ENCODE measurements around the gene DUOXA2. TPM values are rescaled to one million over a fixed set of nuclear protein-coding genes. Genes with fewer than 3 reads are reported as not detected.
A peak's percentile ranks its signal among the peaks of the same experiment; 100 is the strongest.
"Not testable (repeated sequence)": the region's sequence is repeated elsewhere in the genome, so short reads cannot be mapped to it uniquely, and the experiment has no call there.

Gene DUOXA2
- total RNA-seq, 2 experiments from 2014 or later = not detected

DNA sequence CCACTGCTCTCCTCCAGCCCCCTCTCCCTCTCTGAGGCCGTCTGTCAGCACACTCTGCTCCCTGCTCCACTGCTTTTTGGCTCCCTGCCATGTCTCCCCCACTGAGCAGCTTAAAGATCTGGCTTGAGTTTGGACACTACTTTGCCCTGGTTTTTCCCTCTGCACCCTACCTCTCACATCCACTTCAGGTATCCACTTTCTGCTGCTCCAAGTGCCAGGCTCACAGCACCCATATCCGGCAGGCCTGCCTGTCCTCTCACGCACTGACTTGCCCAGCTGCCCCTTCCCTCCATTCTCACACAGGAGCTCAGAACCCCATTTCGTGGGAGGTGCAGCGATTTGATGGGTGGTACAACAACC, 19.4 kb downstream of the DUOXA2 start:
- ChIA-PET CTCF (interaction anchor here (1.1 to 1.7 kb wide), 2 partner anchors 15 to 35 kb away, joined by 4 to 7 read pairs; no protein-coding TSS in a partner anchor), POLR2A (no interaction called here)
- ATAC-seq (no peak), DNase-seq (no peak)
- no peak overlapping the region for H3K27ac Mint-ChIP-seq
- H3K9me3 Mint-ChIP-seq (ENCODE audit: insufficient read depth) = no peaks in the 10 kb centered on the region
- H3K27me3 Mint-ChIP-seq (ENCODE audit: low read depth) = peaks cover 58% of the 10 kb centered on the region
- no peaks in the 10 kb centered on the region for H3K36me3 Mint-ChIP-seq (ENCODE audit: low read depth)
- no peak overlapping the region for H3K4me3 Mint-ChIP-seq
- H3K4me1 Mint-ChIP-seq (ENCODE audit: low read depth) = peaks cover 7% of the 10 kb centered on the region

DNA sequence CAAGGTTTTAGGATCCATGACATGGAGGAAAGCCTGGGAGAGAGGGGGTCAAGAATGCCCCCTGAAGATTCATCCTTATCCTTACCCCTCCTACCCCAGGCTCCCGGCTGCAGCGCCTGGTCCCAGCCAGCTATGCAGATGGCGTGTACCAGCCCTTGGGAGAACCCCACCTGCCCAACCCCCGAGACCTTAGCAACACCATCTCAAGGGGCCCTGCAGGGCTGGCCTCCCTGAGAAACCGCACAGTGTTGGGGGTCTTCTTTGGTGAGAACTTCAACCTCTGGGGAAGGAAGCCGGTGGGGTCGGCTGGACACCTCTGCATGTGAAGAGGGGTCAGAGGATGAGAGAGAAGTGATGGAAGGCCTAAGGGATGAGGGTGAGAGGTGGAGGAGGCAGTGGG, 19.9 kb downstream of the DUOXA2 start:
- DNase-seq (no peak), ATAC-seq (no peak)
- Mint-ChIP-seq H3K4me1 (ENCODE audit: low read depth) (peaks cover 7% of the 10 kb centered on the region), H3K9me3 (ENCODE audit: insufficient read depth) (no peaks in the 10 kb centered on the region), H3K4me3 (no peak overlapping the region), H3K36me3 (ENCODE audit: low read depth) (no peaks in the 10 kb centered on the region), H3K27me3 (ENCODE audit: low read depth) (peaks cover 53% of the 10 kb centered on the region), H3K27ac (no peak overlapping the region)
- CTCF ChIA-PET = interaction anchor here (1.1 to 1.7 kb wide), 2 partner anchors 16 to 34 kb away, joined by 4 to 7 read pairs; no protein-coding TSS in a partner anchor
- POLR2A ChIA-PET = no interaction called here

DNA sequence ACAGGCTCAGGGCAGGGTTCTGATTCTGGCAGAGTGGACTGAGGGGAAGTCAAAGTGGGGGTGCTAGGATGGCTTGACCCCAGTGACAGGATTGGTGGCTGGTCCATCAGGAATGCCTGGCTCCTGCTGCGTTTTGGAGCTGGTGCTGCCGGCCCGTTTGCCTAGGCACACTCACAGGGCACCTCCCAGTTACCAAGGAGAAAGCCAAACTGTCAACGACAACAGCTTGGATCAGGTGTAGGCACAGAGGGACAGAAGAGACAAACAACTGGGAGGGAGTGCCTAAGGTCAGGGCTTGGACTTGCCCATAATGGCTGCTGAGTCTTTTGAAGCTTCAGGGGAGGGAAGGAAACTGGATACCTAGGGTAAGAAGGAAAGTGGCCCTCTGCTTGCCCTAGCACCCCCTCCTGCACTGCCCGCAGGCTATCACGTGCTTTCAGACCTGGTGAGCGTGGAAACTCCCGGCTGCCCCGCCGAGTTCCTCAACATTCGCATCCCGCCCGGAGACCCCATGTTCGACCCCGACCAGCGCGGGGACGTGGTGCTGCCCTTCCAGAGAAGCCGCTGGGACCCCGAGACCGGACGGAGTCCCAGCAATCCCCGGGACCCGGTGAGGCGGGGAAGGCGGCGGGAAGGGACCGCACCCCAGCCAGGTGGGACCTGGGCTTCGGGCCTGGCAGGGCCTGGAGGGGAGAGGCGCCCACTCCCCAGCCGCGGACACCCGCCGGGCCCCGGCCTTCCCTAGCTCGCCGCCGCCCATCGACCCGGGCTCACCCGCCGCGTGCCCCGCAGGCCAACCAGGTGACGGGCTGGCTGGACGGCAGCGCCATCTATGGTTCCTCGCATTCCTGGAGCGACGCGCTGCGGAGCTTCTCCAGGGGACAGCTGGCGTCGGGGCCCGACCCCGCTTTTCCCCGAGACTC, 20.8 kb downstream of the DUOXA2 start:
- ATAC-seq = peak; percentile 37
- Mint-ChIP-seq H3K27ac (no peak overlapping the region), H3K27me3 (ENCODE audit: low read depth) (peaks cover 49% of the 10 kb centered on the region), H3K4me3 (peak overlapping the region; percentile 13), H3K9me3 (ENCODE audit: insufficient read depth) (no peaks in the 10 kb centered on the region), H3K36me3 (ENCODE audit: low read depth) (no peaks in the 10 kb centered on the region), H3K4me1 (ENCODE audit: low read depth) (peaks cover 7% of the 10 kb centered on the region)
- POLR2A ChIA-PET = no interaction called here
- CTCF ChIA-PET = interaction anchor here (1.1 to 1.7 kb wide), 2 partner anchors 8 to 33 kb away, joined by 3 to 4 read pairs; no protein-coding TSS in a partner anchor
- DNase-seq = no peak

DNA sequence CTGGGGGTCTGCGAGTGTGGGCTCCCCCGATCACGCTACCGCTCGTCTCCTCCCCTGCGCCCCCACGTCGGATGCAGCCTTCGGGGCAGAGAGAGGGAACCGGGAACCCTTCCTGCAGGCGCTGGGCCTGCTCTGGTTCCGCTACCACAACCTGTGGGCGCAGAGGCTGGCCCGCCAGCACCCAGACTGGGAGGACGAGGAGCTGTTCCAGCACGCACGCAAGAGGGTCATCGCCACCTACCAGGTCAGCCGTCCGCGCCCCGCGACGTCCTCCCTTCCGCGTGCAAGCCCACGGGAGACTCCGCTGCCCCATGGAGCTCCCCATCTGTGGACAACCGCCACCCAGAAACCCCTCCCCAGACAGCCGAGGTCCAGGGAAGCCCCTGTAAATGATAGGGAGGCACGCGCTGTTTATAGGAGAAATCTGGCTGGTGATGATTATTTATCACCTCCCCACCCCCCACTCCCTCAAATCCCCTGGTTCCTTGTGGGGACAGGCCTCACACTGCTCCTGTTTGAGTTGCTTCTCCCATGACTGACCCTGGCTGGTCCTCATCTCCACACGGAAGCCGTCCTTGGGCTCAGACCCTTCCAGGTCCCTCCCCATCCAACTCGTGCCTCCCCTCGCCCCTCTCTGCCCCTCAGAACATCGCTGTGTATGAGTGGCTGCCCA, 21.7 kb downstream of the DUOXA2 start:
- ATAC-seq; POLR2A ChIA-PET; H3K4me1 Mint-ChIP-seq (ENCODE audit: low read depth); H3K9me3 Mint-ChIP-seq (ENCODE audit: insufficient read depth); H3K36me3 Mint-ChIP-seq (ENCODE audit: low read depth); DNase-seq; H3K27ac Mint-ChIP-seq; H3K4me3 Mint-ChIP-seq: not testable (repeated sequence)
- CTCF ChIA-PET = interaction anchor here (1.1 kb wide), 1 partner anchor 9 kb away, joined by 3 read pairs; no protein-coding TSS in a partner anchor
- H3K27me3 Mint-ChIP-seq (ENCODE audit: low read depth) = peaks cover 42% of the 10 kb centered on the region

DNA sequence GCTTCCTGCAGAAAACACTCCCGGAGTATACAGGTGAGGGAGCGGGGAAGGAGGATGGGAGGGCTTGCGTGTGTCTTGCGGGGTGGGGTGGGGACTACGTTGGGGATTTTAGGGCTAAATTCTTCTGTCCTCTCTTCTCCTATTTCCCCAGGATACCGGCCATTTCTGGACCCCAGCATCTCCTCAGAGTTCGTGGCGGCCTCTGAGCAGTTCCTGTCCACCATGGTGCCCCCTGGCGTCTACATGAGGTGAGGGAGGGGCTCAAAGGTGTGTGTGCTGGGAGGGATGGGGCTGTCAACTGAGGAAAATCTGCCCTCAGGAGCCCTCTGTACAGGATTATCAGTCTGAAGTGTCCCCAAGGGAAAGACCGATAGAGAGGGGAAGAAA, 22.2 kb downstream of the DUOXA2 start:
- H3K4me3 Mint-ChIP-seq = no peak overlapping the region
- H3K27me3 Mint-ChIP-seq (ENCODE audit: low read depth) = peaks cover 38% of the 10 kb centered on the region
- POLR2A ChIA-PET = no interaction called here
- CTCF ChIA-PET = no interaction called here
- H3K4me1 Mint-ChIP-seq (ENCODE audit: low read depth) = peaks cover 7% of the 10 kb centered on the region
- H3K27ac Mint-ChIP-seq = no peak overlapping the region
- no peak for ATAC-seq
- no peaks in the 10 kb centered on the region for H3K36me3 Mint-ChIP-seq (ENCODE audit: low read depth)
- H3K9me3 Mint-ChIP-seq (ENCODE audit: insufficient read depth) = no peaks in the 10 kb centered on the region
- no peak for DNase-seq

DNA sequence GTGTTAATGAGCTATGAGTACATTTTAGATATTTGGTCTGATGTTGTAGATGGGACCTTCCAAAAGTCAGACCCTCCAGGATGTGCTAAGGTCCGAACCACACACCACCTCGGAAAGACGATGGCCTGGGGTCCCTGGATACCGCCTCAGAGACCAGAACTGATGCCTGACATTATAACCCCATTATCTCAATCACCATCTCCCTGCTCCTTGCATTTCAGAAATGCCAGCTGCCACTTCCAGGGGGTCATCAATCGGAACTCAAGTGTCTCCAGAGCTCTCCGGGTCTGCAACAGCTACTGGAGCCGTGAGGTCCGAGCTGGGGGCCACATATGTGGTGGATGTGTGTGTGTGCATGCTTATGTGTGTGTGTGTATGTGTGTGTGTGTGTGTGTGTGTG, 23.6 kb downstream of the DUOXA2 start:
- DNase-seq (no peak), ATAC-seq (no peak)
- ChIA-PET POLR2A (no interaction called here), CTCF (interaction anchor here (2.2 kb wide), 1 partner anchor 20 kb away, joined by 12 read pairs; no protein-coding TSS in a partner anchor)
- Mint-ChIP-seq H3K27me3 (ENCODE audit: low read depth) (peaks cover 31% of the 10 kb centered on the region), H3K36me3 (ENCODE audit: low read depth) (no peaks in the 10 kb centered on the region), H3K4me1 (ENCODE audit: low read depth) (peaks cover 7% of the 10 kb centered on the region), H3K4me3 (no peak overlapping the region), H3K9me3 (ENCODE audit: insufficient read depth) (no peaks in the 10 kb centered on the region), H3K27ac (no peak overlapping the region)

DNA sequence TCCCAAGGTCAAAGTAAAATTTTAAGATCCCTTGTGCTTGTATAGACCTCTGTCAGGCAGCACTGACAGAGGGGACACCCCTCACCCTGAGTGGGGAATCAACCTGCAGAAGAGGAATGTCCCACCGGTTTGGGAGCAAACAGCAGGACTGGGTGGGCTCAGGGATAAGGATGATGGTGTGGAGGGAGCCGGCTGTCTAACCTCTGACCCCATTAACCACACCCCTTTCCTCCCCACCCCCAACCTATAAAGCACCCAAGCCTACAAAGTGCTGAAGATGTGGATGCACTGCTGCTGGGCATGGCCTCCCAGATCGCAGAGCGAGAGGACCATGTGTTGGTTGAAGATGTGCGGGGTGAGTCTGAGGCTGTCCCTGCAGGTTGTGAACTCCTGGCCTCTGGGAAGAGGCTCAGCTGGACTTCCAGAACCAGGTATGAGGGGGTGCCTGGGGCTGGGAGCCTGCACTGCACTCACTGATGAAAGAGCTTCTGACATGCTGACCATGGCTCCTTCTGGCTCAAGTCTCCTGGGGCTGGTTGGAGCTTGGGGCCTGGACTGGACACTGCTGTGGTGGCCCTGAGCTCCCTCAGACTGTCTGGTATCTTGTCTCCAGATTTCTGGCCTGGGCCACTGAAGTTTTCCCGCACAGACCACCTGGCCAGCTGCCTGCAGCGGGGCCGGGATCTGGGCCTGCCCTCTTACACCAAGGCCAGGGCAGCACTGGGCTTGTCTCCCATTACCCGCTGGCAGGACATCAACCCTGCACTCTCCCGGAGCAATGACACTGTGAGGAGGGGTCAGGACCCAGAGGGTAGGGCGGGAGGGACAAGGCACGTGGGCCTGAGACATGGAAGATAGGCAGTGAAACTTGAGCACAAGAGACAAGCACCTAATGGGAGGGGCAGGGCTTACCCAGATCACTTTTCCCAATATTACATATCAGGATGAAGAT, 25.0 kb downstream of the DUOXA2 start:
- Mint-ChIP-seq H3K9me3 (ENCODE audit: insufficient read depth) (no peaks in the 10 kb centered on the region), H3K4me3 (no peak overlapping the region), H3K36me3 (ENCODE audit: low read depth) (no peaks in the 10 kb centered on the region), H3K4me1 (ENCODE audit: low read depth) (peaks cover 7% of the 10 kb centered on the region), H3K27ac (no peak overlapping the region), H3K27me3 (ENCODE audit: low read depth) (peaks cover 18% of the 10 kb centered on the region)
- POLR2A ChIA-PET = no interaction called here
- no peak for DNase-seq
- no peak for ATAC-seq
- CTCF ChIA-PET = interaction anchor here (1.1 to 2.2 kb wide), 3 partner anchors 21 to 59 kb away, joined by 3 to 12 read pairs (median 6); no protein-coding TSS in a partner anchor

DNA sequence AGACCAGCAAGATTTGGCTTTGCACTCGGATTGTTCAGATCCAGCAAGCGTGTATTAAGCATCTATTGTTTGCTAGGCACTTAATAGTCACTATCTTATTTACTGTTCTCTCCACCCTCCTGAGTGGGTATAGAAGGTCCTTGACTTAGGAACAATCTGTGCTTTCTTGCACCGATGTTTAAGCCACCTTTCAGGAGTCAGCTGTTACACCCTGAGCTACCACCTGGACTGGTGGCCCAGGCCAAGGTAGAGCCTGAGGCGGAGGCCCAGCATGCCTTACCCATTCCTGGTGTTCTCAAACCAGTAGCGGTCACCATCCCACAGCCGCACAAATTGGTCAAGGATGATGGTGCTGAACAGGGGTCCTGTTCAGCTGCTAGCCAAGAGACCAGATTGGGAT, 25.6 kb downstream of the DUOXA2 start:
- no peak overlapping the region for H3K27ac Mint-ChIP-seq
- no peak overlapping the region for H3K4me3 Mint-ChIP-seq
- DNase-seq = no peak
- CTCF ChIA-PET = interaction anchor here (1.1 to 2.3 kb wide), 3 partner anchors 13 to 58 kb away, joined by 3 to 6 read pairs (median 6); no protein-coding TSS in a partner anchor
- POLR2A ChIA-PET = no interaction called here
- H3K27me3 Mint-ChIP-seq (ENCODE audit: low read depth) = peaks cover 11% of the 10 kb centered on the region
- H3K4me1 Mint-ChIP-seq (ENCODE audit: low read depth) = peaks cover 4% of the 10 kb centered on the region
- no peaks in the 10 kb centered on the region for H3K36me3 Mint-ChIP-seq (ENCODE audit: low read depth)
- H3K9me3 Mint-ChIP-seq (ENCODE audit: insufficient read depth) = no peaks in the 10 kb centered on the region
- no peak for ATAC-seq

DNA sequence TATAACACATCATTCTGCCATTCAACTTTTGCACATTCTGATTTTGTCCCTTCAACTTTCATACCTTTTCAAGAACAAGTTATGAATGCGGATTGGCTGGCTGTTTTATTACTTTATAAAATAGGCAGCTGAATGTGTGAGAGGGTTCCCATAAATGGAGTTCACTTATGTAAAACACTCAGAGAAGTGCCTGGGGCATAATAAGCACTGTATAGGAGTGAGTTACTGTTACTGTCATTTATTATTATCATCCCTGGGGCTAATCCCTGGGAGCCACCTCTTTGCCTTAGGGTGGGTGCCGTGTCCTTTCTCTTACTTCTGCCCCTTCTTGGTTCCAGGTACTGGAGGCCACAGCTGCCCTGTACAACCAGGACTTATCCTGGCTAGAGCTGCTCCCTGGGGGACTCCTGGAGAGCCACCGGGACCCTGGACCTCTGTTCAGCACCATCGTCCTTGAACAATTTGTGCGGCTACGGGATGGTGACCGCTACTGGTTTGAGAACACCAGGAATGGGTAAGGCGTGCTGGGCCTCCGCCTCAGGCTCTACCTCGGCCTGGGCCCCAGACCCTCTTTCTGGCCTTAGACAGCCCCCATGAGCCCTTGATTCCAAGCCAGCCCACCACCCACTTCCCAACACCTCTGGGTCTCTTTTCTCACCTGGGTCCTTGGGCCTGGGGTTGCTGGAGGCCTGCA, 26.6 kb downstream of the DUOXA2 start:
- no peaks in the 10 kb centered on the region for H3K9me3 Mint-ChIP-seq (ENCODE audit: insufficient read depth)
- no peak overlapping the region for H3K27ac Mint-ChIP-seq

DNA sequence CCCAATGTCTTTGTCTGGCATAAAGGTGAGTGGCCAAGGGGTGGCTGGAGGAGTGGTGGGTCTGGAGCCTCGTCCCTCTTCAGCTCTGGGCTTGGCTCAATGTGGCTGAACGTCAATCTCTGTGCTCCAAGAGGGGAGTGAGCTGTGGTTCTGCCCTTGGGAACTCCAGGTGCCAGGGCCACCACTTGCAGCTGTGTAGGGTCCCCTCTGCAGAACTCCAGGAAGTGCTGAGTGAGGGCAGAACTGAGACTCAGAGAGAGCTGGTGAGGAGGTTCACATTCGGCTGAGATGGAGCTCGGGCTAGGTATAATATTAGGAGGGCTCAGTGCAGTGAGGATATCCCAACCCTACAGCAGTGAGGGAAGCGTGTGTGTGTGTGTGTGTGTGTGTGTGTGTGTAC, 27.3 kb downstream of the DUOXA2 start:
- ChIA-PET POLR2A (no interaction called here), CTCF (interaction anchor here (2.3 kb wide), 1 partner anchor 15 kb away, joined by 6 read pairs; no protein-coding TSS in a partner anchor)
- Mint-ChIP-seq H3K36me3 (ENCODE audit: low read depth) (no peaks in the 10 kb centered on the region), H3K27ac (no peak overlapping the region), H3K9me3 (ENCODE audit: insufficient read depth) (no peaks in the 10 kb centered on the region), H3K4me3 (no peak overlapping the region), H3K4me1 (ENCODE audit: low read depth) (no peaks in the 10 kb centered on the region), H3K27me3 (ENCODE audit: low read depth) (peaks cover 4% of the 10 kb centered on the region)
- ATAC-seq (no peak), DNase-seq (no peak)

More for the DNA sequence above, 26.6 kb downstream of the DUOXA2 start:
- POLR2A ChIA-PET = no interaction called here
- Mint-ChIP-seq H3K36me3 (ENCODE audit: low read depth) (no peaks in the 10 kb centered on the region), H3K27me3 (ENCODE audit: low read depth) (peaks cover 8% of the 10 kb centered on the region), H3K4me1 (ENCODE audit: low read depth) (peaks cover 2% of the 10 kb centered on the region), H3K4me3 (no peak overlapping the region)
- ATAC-seq (no peak), DNase-seq (no peak)
- CTCF ChIA-PET = interaction anchor here (1.5 to 2.3 kb wide), 2 partner anchors 14 to 23 kb away, joined by 6 read pairs; no protein-coding TSS in a partner anchor

DNA sequence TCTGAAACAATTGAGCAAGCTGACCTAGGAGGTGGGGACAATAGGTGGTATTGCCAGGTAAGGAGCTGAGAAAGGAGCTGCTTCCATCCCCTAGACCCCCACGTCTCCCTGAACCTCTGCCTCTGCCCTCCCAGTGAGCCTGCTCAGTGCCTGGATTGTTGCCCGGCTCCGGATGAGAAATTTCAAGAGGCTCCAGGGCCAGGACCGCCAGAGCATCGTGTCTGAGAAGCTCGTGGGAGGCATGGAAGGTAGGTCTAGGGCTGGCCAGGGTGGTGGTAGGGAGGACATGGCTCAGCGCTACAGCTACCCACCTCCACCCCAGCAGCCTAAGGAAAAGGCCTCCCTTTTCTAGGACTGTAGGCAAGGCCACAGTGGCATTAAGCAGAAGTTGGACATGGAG, 28.9 kb downstream of the DUOXA2 start:
- H3K36me3 Mint-ChIP-seq (ENCODE audit: low read depth) = no peaks in the 10 kb centered on the region
- ChIA-PET POLR2A (no interaction called here), CTCF (interaction anchor here (1.1 kb wide), 1 partner anchor 63 kb away, joined by 3 read pairs; no protein-coding TSS in a partner anchor)
- no peaks in the 10 kb centered on the region for H3K27me3 Mint-ChIP-seq (ENCODE audit: low read depth)
- no peaks in the 10 kb centered on the region for H3K4me1 Mint-ChIP-seq (ENCODE audit: low read depth)
- DNase-seq = no peak
- H3K4me3 Mint-ChIP-seq = no peak overlapping the region
- no peak for ATAC-seq
- H3K27ac Mint-ChIP-seq = no peak overlapping the region
- H3K9me3 Mint-ChIP-seq (ENCODE audit: insufficient read depth) = no peaks in the 10 kb centered on the region
